Skeletal muscle tissue (tissue), 4 donors: Measurements from ENCODE around the gene SLC35A3. TPM values are rescaled to one million over a fixed set of nuclear protein-coding genes. Genes with fewer than 3 reads are reported as not detected.

Source experiments
- H3K27ac ChIP-seq: one replicate; pipeline ENCODE4 v1.7.0; 2013; ENCODE audit warnings: mild to moderate bottlenecking, low read depth, low read length, inconsistent platforms
- H3K27me3 ChIP-seq, 3 donors: one replicate each; pipeline ENCODE4 v1.7.0; 2013; ENCODE audit warnings: low read length in 3 of 3; ENCODE audit not compliant: control insufficient read depth in 3 of 3, insufficient read depth in 3 of 3
- H3K36me3 ChIP-seq, 3 donors: one replicate each; pipeline ENCODE4 v1.7.0; 2013; ENCODE audit warnings: low read length in 3 of 3; ENCODE audit not compliant: control insufficient read depth in 3 of 3, insufficient read depth in 3 of 3
- H3K4me1 ChIP-seq, 3 donors: one replicate each; pipeline ENCODE4 v1.7.0; 2013; ENCODE audit warnings: low read length in 3 of 3, mild to moderate bottlenecking in 3 of 3; ENCODE audit not compliant: control insufficient read depth in 3 of 3, insufficient read depth in 3 of 3
- H3K4me3 ChIP-seq, 3 donors: one replicate each; pipeline ENCODE4 v1.7.0; 2013; ENCODE audit warnings: low read length in 3 of 3
- H3K9ac ChIP-seq, 3 donors: one replicate each; pipeline ENCODE4 v1.7.0; 2013; ENCODE audit warnings: low read length in 3 of 3, mild to moderate bottlenecking in 3 of 3, moderate library complexity in 2 of 3, low read depth in 1 of 3
- H3K9me3 ChIP-seq, 3 donors: one replicate each; pipeline ENCODE4 v1.7.0; 2013; ENCODE audit warnings: low read length in 3 of 3; ENCODE audit not compliant: control insufficient read depth in 3 of 3
- total RNA-seq: library from RNA; depleted of rRNA; stranded (reverse); fragments of >200 nt; gene quantifications from one replicate; pipeline ENCODE4 v1.2.3, GENCODE V29; 2014
- donor health status: Osteomylitis.

The SLC35A3 gene
- 12.0 TPM for total RNA-seq

GRCh38 chr1:99969729-99970621 is at the start of gene SLC35A3:
SLC35A3 (plus strand) TSS chr1:99969996; CDS start chr1:99993555, 23,559 bp downstream.
- Histone ChIP-seq H3K27ac (peak within 1 kb of the TSS; percentile 68), H3K9ac (peak within 1 kb of the TSS; percentile 90 to 93 (median 92)), H3K4me1 (peaks cover 11 to 16% (median 15%) of the 10 kb centered on the region in 3 donors), H3K36me3 (peaks cover 0 to 1% (median 0%) of the 10 kb centered on the region in 3 donors), H3K9me3 (no peaks in the 10 kb centered on the region), H3K4me3 (peak within 1 kb of the TSS; percentile 94 to 98 (median 96)), H3K27me3 (no peaks in the 10 kb centered on the region)

GRCh38 chr1:99934801-99935200 is 35.0 kb upstream of the SLC35A3 start:
- Histone ChIP-seq H3K9ac (no peak overlapping the region), H3K27me3 (no peaks in the 10 kb centered on the region), H3K4me1 (no peaks in the 10 kb centered on the region), H3K4me3 (no peak overlapping the region), H3K27ac (no peak overlapping the region), H3K36me3 (no peaks in the 10 kb centered on the region), H3K9me3 (no peaks in the 10 kb centered on the region)

GRCh38 chr1:99935534-99935933 is 34.3 kb upstream of the SLC35A3 start:
- Histone ChIP-seq H3K4me3 (no peak overlapping the region), H3K4me1 (no peaks in the 10 kb centered on the region), H3K27ac (no peak overlapping the region), H3K9ac (no peak overlapping the region), H3K9me3 (no peaks in the 10 kb centered on the region), H3K36me3 (no peaks in the 10 kb centered on the region), H3K27me3 (no peaks in the 10 kb centered on the region)

- no peaks in the 10 kb centered on the region for H3K4me1 ChIP-seq
- H3K4me3 ChIP-seq: no peak overlapping the region
- H3K27ac ChIP-seq: no peak overlapping the region
- H3K36me3 ChIP-seq: no peaks in the 10 kb centered on the region
- H3K9me3 ChIP-seq: no peaks in the 10 kb centered on the region
- H3K9ac ChIP-seq: no peak overlapping the region
- H3K27me3 ChIP-seq: no peaks in the 10 kb centered on the region
Observed at GRCh38 chr1:99936071-99936470, 33.7 kb upstream of the SLC35A3 start.

GRCh38 chr1:99942723-99943122 is 27.1 kb upstream of the SLC35A3 start:
- H3K9ac ChIP-seq: no peak overlapping the region
- no peak overlapping the region for H3K27ac ChIP-seq
- no peaks in the 10 kb centered on the region for H3K27me3 ChIP-seq
- no peaks in the 10 kb centered on the region for H3K36me3 ChIP-seq
- H3K4me3 ChIP-seq: no peak overlapping the region
- no peaks in the 10 kb centered on the region for H3K9me3 ChIP-seq
- H3K4me1 ChIP-seq: no peaks in the 10 kb centered on the region

- Histone ChIP-seq H3K9me3 (no peaks in the 10 kb centered on the region), H3K27me3 (no peaks in the 10 kb centered on the region), H3K9ac (no peak overlapping the region), H3K36me3 (no peaks in the 10 kb centered on the region), H3K4me1 (no peaks in the 10 kb centered on the region), H3K4me3 (no peak overlapping the region), H3K27ac (no peak overlapping the region)
Observed at GRCh38 chr1:99943223-99943794, 26.5 kb upstream of the SLC35A3 start.

GRCh38 chr1:99944192-99944591 is 25.6 kb upstream of the SLC35A3 start:
- H3K27ac ChIP-seq: no peak overlapping the region
- H3K36me3 ChIP-seq: no peaks in the 10 kb centered on the region
- no peak overlapping the region for H3K4me3 ChIP-seq
- no peaks in the 10 kb centered on the region for H3K9me3 ChIP-seq
- H3K27me3 ChIP-seq: no peaks in the 10 kb centered on the region
- no peaks in the 10 kb centered on the region for H3K4me1 ChIP-seq
- H3K9ac ChIP-seq: no peak overlapping the region

GRCh38 chr1:99945174-99945573 is 24.6 kb upstream of the SLC35A3 start:
- no peak overlapping the region for H3K27ac ChIP-seq
- no peaks in the 10 kb centered on the region for H3K9me3 ChIP-seq
- no peaks in the 10 kb centered on the region for H3K4me1 ChIP-seq
- H3K27me3 ChIP-seq: no peaks in the 10 kb centered on the region
- H3K4me3 ChIP-seq: no peak overlapping the region
- no peak overlapping the region for H3K9ac ChIP-seq
- no peaks in the 10 kb centered on the region for H3K36me3 ChIP-seq

- H3K27me3 ChIP-seq: no peaks in the 10 kb centered on the region
- H3K9me3 ChIP-seq: no peaks in the 10 kb centered on the region
- no peak overlapping the region for H3K27ac ChIP-seq
- no peaks in the 10 kb centered on the region for H3K4me1 ChIP-seq
- H3K9ac ChIP-seq: no peak overlapping the region
- no peak overlapping the region for H3K4me3 ChIP-seq
- H3K36me3 ChIP-seq: no peaks in the 10 kb centered on the region
Observed at GRCh38 chr1:99950486-99950885, 19.3 kb upstream of the SLC35A3 start.

- Histone ChIP-seq H3K9ac (no peak overlapping the region), H3K9me3 (no peaks in the 10 kb centered on the region), H3K4me3 (no peak overlapping the region), H3K36me3 (no peaks in the 10 kb centered on the region), H3K27me3 (no peaks in the 10 kb centered on the region), H3K4me1 (no peaks in the 10 kb centered on the region), H3K27ac (no peak overlapping the region)
Observed at GRCh38 chr1:99952522-99952921, 17.3 kb upstream of the SLC35A3 start.
